Astrocyte of the hippocampus (primary cell): Measurements from ENCODE around the gene HVCN1.
"Not testable (repeated sequence)": the region's sequence is repeated elsewhere in the genome, so short reads cannot be mapped to it uniquely, and the experiment has no call there.

Experiments used
- DNase-seq: peaks from one replicate; pipeline ENCODE4 v3.0.0; 2011; ENCODE audit warnings: low read depth, low spot score

HVCN1 gene

GRCh38 chr12:110668480-110669192 lies 20.3 kb downstream of the HVCN1 start:
- DNase-seq, result no peak

DNA sequence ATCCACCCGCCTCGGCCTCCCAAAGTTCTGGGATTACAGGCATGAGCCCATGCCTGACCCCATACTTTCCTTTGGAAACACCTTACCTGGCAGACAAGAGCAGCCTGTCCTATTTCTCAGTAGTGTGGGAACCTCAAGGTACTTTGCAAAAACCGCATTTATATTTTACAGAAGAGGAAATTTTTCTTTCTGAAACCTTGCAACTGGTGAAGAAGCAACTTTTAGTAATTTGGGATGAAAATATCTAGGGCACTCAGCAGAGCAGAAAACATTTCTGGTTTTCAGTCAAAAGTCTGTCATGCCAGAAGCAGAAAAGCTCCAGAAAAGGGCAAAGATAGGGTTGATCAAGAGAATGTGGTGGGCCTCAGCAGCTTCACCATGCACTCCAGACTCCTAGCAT lies 21.2 kb downstream of the HVCN1 start:
- no peak for DNase-seq

GRCh38 chr12:110666892-110667291 lies 22.0 kb downstream of the HVCN1 start:
- DNase-seq, result no peak

DNA sequence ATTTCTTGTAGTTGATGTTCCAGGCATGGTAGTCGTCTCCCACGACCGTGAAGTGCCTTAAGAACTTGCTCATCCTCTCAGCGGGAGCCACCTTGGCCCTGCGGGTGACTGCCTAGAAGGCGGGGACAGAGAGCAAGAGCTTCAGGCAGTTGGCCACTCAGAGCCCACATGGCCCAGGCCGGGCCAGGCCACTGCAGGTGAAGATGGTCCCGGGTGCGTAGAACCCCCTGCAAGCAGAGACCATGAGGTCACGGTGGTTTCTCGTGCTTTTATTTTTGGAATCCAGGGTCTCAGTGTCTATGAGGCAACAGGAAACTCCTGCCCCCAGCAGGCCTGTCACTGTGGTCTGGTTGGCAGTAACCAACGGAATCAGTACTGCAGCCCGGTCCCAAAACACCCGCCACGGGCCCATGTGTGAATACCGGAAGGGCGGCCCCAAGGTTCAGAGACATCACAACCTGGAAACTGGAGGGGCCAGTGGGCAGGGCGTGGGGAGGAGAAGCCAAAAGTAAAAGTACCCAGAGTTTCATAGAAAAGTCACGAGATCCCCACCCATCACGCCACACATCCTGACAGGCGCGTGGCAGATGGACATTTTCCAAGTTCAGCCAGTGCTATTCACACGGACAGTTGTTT lies 27.5 kb downstream of the HVCN1 start:
- no peak for DNase-seq

GRCh38 chr12:110658878-110659277 lies 30.0 kb downstream of the HVCN1 start:
- DNase-seq, result no peak

DNA sequence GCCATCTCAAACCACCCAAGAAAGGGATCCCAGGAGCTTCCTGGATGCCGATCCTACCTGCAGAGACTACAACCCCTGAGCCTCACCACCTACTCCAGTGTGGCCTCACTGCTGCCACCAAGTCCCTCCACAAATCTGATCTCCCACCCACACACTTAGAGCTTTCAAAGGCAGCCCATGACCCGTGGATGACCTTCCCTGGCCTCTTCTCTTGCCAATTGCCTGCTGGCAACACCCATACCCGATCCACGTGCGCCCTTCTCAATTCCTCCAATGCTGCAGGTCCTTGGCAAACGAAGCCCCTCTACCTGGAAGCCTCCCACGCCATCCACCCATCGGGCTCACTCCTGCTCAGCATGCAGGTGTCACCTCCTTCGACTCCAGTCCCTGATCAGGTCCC lies 30.7 kb downstream of the HVCN1 start:
- no peak for DNase-seq

GRCh38 chr12:110657747-110658146 lies 31.2 kb downstream of the HVCN1 start:
- no peak for DNase-seq

DNA sequence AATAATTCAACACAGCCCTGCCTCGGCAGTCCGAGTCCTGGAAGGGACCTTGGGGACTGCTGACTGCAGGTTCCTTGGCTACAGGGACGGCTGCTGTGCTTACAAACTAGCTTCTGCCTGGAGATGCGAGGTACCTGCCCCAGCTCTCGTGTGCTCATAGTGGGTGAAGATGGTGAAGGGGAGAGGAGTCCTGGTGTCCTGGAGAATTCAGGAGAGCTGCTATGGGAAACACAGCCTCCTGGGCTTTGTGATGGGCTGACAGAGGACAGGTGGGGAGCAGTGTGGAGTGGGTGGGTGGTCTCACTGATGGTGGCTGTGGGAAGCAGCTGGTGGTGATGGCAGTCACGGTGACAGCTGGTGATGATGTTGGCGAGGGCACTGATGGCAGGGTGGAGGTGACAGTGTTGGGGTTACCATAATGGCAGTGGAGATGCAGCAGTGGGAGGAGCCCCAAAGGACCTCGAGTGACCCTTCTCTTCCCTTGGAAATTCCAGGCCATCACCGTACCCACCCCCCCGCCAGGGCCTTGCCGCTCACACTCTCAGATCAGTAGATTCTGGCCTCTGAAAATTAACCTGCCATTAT lies 32.8 kb downstream of the HVCN1 start:
- DNase-seq, result no peak

DNA sequence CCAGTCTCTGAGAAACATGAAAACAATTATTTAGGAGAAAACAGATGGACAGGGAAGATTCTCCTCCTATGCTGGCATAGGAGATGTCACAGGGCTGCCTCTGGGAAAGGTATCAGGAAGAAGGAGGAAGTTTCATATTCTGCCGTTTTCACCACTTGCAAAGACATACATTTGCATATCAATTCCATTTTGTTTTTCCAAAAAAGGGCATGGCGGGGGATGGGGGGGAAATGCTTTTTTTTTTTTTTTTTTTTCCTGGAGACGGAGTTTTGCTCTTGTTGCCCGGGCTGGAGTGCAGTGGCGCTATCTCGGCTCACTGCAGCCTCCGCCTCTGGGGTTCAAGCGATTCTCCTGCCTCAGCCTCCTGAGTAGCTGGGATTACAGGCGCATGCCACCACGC lies 34.7 kb downstream of the HVCN1 start:
- not testable (repeated sequence) for DNase-seq

DNA sequence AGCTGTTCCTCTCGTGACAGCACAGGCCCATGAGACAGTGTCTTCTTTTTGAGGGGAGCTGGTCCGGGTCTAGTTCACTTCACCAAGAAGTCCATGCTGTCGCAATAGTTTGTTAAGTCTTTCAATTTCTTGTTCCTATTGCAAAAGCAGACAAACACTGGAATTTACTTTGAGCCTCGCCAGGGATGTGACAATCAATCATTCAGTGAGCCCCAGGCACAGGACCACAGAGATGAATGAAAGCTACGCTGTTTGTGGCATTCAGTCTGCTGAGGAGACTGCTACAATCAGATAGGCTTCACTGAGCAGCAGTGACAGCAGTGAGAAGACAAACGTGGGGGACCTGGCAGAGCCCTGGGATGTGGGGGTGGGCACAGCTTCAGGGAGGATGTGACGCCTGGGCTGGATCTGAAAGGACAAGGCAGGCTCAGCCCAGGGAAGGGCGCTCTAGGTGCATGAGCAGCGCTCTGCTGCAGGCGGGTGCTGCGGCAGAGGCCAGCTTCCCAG lies 39.5 kb downstream of the HVCN1 start:
- peak; percentile 60 for DNase-seq

DNA sequence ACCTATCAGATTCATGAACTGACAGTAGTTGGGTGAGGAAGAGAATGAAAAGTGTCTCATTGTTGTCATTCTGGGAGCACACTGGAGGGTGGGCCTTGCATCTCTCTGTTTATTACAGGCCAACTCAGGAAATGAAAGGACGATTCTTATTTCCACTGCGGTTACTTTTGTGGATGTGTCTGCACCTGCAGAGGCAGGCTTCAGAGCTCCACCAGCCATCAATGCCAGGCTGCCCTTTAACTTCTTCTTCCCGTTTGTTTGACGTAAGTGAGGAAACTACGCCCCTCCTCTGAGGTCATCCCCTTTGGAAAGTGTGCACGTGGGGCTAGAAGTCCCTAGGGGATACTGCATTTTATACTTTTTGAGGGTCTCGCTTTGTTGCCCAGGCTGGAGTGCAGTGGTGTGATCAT lies 41.3 kb downstream of the HVCN1 start:
- DNase-seq, result no peak

- DNase-seq, result peak; percentile 51
These were observed 47.4 kb downstream of the HVCN1 start for GRCh38 chr12:110641521-110641920.

DNA sequence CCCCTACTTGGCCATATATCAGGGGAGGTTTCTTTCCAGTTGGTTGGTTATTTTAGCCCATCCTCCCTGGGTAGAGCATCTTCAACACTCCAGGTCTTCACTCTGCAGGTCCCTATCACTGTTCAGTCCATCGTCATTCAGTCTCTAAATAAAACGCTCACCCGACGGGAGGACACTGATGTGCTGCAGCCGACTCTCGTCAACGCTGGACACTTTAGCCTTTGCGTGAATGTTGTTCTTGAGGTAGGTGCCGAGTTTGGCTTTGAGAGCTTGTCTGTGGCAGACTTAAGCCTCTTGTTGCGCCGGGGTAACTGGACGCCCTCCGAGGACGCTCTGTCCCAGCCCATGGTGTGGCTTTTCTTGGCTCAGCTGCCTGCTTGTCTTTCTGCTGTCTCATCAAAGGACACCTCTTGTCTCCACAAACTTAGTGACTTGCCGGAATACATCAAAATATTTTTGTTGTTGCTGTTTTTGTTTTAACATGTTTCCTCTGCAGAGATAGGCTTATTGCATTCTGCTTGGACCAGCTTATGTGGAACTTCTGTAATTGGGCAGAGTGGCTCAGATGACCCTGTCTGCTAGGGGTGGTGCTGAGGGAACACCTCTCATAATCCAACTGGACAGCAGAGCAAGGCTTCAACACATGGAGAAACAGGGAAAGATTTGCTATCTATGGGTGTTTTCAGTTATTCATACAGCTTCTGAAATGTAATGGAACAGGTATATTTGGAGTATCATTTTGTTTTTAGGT lies 48.5 kb downstream of the HVCN1 start:
- DNase-seq, result no peak

GRCh38 chr12:110639336-110640141 lies 49.4 kb downstream of the HVCN1 start:
- DNase-seq, result peak; percentile 69

DNA sequence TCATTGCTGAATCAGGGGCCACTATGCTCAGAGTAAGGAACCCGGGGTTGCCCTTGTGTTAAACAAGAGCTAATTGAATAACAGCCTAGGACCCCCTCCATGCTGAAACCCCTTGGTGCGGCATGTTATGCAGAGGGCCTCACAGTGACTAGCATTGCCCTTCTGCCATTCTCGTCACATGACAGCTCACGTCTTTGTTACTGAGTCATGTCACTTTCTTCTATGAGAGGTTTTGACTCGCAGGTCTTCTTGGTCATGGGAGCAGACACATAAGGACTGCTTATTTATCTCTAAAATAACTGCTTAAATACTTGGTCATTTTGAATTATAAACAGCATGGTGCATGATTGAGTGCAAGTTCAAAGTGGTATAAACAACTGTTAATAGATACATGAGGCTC lies 50.1 kb downstream of the HVCN1 start:
- DNase-seq, result no peak

- DNase-seq, result no peak
These were observed 51.0 kb downstream of the HVCN1 start for GRCh38 chr12:110637869-110638441.

DNA sequence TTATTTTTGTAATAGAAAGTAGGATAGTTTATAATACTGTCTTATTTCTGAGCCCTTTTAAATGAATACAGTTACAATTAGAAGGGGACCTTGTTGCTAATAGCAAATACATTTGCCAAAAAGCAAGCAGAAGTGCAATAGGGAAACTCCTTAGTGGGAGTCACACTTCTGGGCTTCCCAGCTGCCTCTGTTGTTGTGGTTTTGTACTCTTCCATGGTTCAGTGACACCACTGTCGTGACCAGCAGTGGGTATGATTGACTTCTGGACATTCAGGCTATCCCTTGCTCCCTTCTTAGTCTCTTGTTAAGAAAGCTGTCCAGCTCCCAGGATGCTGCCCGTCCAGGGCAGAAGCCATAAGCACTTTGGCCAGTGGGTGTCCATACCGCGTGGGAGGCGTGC lies 52.4 kb downstream of the HVCN1 start:
- no peak for DNase-seq

DNA sequence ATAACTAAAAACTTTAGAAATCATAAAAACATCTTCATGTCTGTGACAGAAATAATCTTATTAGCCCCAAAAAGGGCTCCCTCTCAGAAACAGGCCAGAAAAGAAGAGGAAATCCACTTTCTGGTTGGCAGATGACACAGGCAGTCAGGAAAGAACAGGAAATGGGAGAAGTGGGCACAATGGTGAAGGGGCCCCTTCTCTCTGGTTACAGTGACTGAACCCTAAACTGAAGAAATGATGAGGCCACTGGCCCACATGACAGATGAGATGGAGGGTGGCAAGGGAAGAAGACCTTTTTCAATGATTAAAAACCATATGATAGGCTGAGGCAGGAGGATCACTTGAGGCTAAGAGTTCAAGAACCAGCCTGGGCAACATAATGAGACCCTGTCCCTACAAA lies 53.9 kb downstream of the HVCN1 start:
- no peak for DNase-seq

DNA sequence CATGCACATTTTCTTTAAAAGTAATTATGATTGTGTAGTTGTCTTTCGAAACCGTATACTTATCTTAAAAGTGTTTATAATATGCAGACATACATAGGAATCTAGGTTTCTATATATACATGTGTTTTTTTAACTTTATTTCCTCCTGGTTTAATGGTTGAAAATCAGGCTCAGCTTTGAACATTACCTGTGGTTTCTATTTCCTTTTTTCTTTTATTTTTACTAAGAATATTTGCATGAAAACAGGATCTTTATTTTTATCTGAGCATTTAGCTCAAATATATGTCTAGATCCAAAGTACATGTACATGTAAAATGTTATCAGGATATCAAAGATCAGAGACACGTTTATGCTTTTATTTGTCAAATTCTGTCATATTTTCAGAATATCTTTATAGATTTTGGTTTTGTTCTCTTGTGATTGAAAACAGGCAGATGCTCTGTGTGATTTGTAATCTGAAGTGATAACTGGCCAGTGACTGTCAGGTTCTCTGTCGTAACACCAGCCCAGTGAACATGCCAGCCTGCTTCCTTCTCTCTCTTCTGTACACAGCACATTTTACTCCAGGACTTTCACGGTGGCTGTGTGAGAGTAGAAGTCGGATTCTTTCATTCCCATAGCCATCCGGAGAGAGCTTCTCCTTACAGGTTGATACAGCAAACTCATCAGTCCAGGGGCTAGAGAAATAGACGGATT lies 61.3 kb downstream of the HVCN1 start:
- no peak for DNase-seq

- no peak for DNase-seq
These were observed 66.3 kb downstream of the HVCN1 start for GRCh38 chr12:110622582-110622981.
